Measurements from ENCODE around the gene C10orf67.

Gene C10orf67

DNA sequence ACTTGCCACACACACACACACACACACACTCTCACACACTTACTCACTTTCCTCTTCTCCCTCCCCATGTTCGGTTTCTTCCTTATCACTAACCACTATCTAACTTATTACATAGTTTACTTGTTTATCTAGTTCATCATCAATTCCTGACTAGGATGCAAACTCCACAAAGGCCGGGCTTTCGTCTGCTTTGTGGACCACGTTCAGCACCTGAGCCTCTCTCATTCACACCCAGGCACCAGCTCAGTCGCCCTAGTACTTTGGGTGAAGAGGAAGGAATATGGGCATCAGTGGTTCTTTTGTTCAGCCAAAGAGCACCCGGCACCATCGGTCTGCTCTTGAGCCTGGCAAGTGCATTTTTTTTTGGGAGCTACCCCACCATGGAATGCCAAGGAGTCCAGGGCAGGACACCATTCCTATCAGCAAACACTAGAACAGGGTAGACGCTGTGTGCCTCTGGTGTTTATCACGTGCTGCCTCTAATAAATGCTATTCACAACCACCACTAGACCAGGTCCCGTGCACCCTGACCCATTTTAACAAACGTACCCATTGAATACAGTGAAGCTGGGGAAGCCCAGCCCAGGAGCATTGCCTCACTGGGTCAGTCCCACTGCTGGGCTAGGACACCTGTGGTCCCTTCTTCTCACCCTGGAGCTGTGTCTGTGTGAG is 2.2 kb downstream of the C10orf67 start:
- no peaks in the 10 kb centered on the region for H3K36me3 ChIP-seq
- peaks cover 9% of the 10 kb centered on the region; the same call in 1 of the 2 replicates for H3K27me3 ChIP-seq
- no peaks in the 10 kb centered on the region for H3K9me3 ChIP-seq
- H3K4me3 ChIP-seq (ENCODE audit: low read depth, low read length) = no peak overlapping the region
- TF ChIP-seq, protein P1, sequence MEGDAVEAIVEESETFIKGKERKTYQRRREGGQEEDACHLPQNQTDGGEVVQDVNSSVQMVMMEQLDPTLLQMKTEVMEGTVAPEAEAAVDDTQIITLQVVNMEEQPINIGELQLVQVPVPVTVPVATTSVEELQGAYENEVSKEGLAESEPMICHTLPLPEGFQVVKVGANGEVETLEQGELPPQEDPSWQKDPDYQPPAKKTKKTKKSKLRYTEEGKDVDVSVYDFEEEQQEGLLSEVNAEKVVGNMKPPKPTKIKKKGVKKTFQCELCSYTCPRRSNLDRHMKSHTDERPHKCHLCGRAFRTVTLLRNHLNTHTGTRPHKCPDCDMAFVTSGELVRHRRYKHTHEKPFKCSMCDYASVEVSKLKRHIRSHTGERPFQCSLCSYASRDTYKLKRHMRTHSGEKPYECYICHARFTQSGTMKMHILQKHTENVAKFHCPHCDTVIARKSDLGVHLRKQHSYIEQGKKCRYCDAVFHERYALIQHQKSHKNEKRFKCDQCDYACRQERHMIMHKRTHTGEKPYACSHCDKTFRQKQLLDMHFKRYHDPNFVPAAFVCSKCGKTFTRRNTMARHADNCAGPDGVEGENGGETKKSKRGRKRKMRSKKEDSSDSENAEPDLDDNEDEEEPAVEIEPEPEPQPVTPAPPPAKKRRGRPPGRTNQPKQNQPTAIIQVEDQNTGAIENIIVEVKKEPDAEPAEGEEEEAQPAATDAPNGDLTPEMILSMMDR (IDR thresholded peaks at IDR 0.05; ENCODE audit: low read depth, low read length) = no peak
- no peaks in the 10 kb centered on the region for H3K4me1 ChIP-seq
- DNase-seq = no peak

DNA sequence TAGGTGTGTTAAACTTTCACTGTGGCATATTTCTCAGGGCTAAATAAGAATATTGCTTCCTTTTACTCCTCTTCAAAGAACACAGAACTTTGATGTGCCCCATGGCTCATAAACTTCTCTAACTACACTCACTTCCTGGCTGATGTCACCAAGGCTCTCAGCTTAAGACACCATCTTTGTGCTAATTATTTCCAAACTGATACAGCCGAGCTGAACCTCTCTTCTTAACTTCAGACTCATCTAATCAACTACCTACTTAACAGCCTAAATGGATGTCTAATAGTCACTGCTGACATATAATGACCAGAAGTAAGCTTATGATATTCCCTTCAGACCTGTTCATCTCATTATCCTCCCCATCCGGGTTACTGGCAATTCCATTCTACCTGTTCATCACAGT is 3.6 kb downstream of the C10orf67 start:
- no peaks in the 10 kb centered on the region for H3K36me3 ChIP-seq
- peaks cover 9% of the 10 kb centered on the region; the same call in 1 of the 2 replicates for H3K27me3 ChIP-seq
- no peak for DNase-seq
- no peaks in the 10 kb centered on the region for H3K4me1 ChIP-seq
- TF ChIP-seq, protein P1 (IDR thresholded peaks at IDR 0.05; ENCODE audit: low read depth, low read length) = no peak
- no peak overlapping the region for H3K4me3 ChIP-seq (ENCODE audit: low read depth, low read length)
- no peaks in the 10 kb centered on the region for H3K9me3 ChIP-seq

DNA sequence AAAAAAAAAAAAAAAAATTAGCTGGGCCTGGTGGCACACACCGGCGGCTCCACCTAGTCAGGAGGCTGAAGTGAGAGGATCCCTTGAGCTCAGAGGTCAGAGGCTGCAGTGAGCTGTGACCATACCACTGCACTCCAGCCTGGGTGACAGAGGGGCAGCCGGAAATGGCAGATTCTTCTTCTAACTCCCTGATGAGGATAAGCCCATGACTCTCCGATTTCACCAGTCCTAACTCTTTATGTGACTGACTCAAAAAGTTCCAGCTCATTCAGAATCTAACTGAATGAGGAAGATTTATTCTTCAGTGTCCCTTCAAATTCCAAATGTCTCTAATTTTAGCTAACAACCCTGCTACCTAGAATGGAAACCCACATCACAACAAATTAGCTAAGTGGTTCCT is 4.2 kb downstream of the C10orf67 start:
- Histone ChIP-seq H3K4me3 (ENCODE audit: low read depth, low read length) (no peak overlapping the region), H3K27me3 (peaks cover 9% of the 10 kb centered on the region; the same call in 1 of the 2 replicates), H3K9me3 (no peaks in the 10 kb centered on the region), H3K36me3 (no peaks in the 10 kb centered on the region), H3K4me1 (no peaks in the 10 kb centered on the region)
- TF ChIP-seq, protein P1 (IDR thresholded peaks at IDR 0.05; ENCODE audit: low read depth, low read length) = no peak
- DNase-seq = no peak

DNA sequence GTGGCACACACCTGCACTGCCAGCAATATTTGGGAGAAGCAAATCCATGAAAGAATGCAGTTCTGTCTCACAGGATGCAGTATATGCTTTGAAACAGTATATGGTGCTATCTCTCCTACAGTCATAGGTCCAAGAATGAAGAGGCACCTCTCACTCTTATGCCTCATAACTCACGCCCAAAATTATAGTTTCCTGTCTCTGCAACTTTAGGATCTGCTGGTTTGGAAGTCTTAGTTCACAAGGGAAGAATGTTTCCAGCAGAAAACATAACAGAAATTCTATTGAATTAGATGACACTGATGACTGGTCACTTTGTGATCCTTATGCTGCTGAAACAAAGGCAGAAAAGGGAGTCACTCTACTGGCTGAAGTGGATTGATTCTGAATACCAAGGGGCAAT is 5.7 kb downstream of the C10orf67 start:
- Histone ChIP-seq H3K9me3 (no peaks in the 10 kb centered on the region), H3K4me1 (no peaks in the 10 kb centered on the region), H3K36me3 (no peaks in the 10 kb centered on the region), H3K4me3 (ENCODE audit: low read depth, low read length) (no peak overlapping the region), H3K27me3 (peaks cover 4% of the 10 kb centered on the region; the same call in 1 of the 2 replicates)
- TF ChIP-seq, protein P1 (IDR thresholded peaks at IDR 0.05; ENCODE audit: low read depth, low read length) = no peak
- no peak for DNase-seq

DNA sequence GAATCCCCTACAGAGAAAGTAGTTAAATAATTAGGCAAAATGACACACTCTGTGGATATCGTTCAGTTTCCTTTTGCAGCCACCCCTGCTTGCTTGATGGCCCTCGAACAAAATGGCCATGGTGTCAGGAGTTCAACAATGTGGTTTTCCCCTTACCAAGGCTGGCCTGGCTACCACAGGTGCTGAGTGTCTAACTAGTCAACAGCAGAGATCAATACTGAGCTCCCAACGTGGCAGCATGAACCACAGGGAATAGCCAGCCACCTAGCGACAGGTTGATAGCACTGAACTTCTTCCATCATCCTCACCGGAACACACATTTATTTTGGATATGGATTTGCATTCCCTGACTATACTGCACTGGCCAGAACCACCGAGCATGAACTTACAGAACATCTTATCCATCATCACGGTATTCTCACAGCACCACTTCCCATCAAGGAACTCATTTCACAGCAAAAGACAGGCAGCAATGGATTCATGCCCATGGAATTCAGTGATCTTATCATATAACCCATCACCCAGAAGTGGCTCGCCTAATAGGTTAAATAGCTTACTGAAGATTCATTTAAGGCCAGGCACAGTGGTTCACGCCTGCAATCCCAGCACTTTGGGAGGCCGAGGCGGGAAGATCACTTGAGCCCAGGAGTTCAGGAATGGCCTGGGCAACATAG is 6.3 kb downstream of the C10orf67 start:
- no peak overlapping the region for H3K4me3 ChIP-seq (ENCODE audit: low read depth, low read length)
- H3K4me1 ChIP-seq = no peaks in the 10 kb centered on the region
- no peaks in the 10 kb centered on the region for H3K36me3 ChIP-seq
- H3K27me3 ChIP-seq = 0 out of 2 replicates have a peak, but pooled peaks cover under 1% of the 10 kb centered on the region
- no peaks in the 10 kb centered on the region for H3K9me3 ChIP-seq
- DNase-seq = no peak
- TF ChIP-seq, protein P1 (IDR thresholded peaks at IDR 0.05; ENCODE audit: low read depth, low read length) = no peak

DNA sequence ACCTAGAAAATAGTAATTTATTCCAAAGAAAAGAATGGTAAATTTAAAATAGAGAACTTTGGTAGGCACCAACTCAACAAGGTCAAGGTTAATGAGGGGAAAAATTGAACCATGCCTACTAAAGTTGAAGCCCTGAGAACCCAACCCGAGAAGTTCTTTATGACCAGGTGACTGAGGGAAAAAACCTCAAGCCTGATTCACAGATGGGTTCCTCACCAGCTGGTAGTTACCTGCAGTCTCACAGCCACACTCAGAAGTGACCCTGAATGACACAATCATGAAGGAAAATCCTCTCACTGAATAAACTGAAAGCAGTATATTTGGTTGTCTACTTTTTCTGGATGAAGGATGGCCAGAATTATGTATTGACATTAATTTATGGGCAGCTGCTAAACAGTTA is 7.0 kb downstream of the C10orf67 start:
- no peak overlapping the region for H3K4me3 ChIP-seq (ENCODE audit: low read depth, low read length)
- H3K36me3 ChIP-seq = no peaks in the 10 kb centered on the region
- DNase-seq = no peak
- no peaks in the 10 kb centered on the region for H3K4me1 ChIP-seq
- TF ChIP-seq, protein P1 (IDR thresholded peaks at IDR 0.05; ENCODE audit: low read depth, low read length) = no peak
- H3K27me3 ChIP-seq = no peaks in the 10 kb centered on the region
- no peaks in the 10 kb centered on the region for H3K9me3 ChIP-seq

Data from BE2C (cell line).